Left ventricle myocardium inferior (tissue), 1 donor: ENCODE measurements around the gene LTBP1. TPM values are rescaled to one million over a fixed set of nuclear protein-coding genes. Genes with fewer than 3 reads are reported as not detected.

Experiments used
- DNase-seq: peaks from one replicate; pipeline ENCODE4 v3.0.0-alpha.2; 2020
- H3K27ac ChIP-seq: fragments of 200-600 bp; replicated peaks from 2 replicates; pipeline ENCODE4 v1.8.0; 2021
- H3K27me3 ChIP-seq: fragments of 200-600 bp; 2 replicates; pipeline ENCODE4 v1.8.0; 2021; ENCODE audit warnings: low read depth
- H3K36me3 ChIP-seq: fragments of 200-600 bp; 2 replicates; pipeline ENCODE4 v1.8.0; 2021
- H3K4me1 ChIP-seq: fragments of 200-600 bp; 2 replicates; pipeline ENCODE4 v1.8.0; 2021
- H3K4me3 ChIP-seq: fragments of 200-600 bp; 2 replicates; pipeline ENCODE4 v1.8.0; 2021; ENCODE audit warnings: mild to moderate bottlenecking, moderate library complexity
- H3K9me3 ChIP-seq: fragments of 200-600 bp; replicated peaks from 2 replicates; pipeline ENCODE4 v1.8.0; 2021
- CTCF ChIP-seq: fragments of 200-600 bp; IDR thresholded peaks from 2 replicates; pipeline ENCODE4 v1.8.0; 2021; ENCODE audit warnings: antibody characterized with exemption, mild to moderate bottlenecking, borderline replicate concordance
- intact Hi-C: fragments of 100-400 bp; cut with micrococcal nuclease; formaldehyde crosslinking; loops from one replicate; pipeline ENCODE4 v1.11.0; 2022
- total RNA-seq: library from RNA; stranded (reverse); fragmentation: NEBNext Ultra II Directional; extraction: Animal tissue kit (Norgen Biotek cat#: 25700); gene quantifications from one replicate; pipeline ENCODE4 v1.2.1, GENCODE V29; 2021
- donor health status: DM: no; HTN: yes; CAD: no; lungs with severe emphysema.

LTBP1 gene
- total RNA-seq, 1 donor from 2014 or later = 88.9 TPM

DNA sequence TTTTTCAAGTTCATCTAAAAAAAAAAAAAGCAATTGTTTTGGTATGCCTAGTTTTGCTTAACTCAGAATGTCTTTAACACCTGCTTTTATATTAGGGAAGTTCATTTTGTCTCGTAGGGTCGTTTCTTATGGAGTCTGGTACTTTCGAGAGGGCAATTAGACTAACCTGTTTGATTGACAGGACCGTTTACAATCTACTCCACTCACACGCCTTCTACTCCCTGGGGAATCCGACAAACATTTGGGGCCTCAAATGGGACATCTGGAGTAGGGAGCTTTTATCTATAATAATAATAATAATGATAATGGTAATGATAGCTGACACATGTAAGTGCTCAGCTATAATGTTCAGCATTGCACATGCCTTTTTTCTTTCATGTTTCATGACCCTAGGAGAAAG lies 268.1 kb downstream of the LTBP1 start:
- intact Hi-C loops = no loop called here
- no peak for DNase-seq
- TF ChIP-seq CTCF = no peak

DNA sequence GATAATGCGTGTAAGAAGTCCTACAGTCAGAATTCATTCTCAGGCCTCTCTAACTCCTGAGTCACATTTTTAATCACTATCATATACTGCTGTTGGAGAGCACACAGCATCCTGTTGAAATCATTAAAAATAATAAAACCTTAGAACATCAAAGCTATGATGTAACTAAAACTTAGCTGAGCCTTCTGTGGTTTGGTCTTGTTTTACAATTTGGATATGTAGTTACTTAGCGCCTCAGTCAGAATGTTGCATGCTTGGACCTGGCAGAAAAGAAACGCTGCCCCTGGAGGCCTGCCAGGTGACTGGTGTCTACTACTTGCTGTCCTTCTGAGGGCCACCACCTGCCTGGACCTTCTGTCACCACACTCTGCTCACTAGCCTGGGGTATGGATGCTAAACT lies 268.5 kb downstream of the LTBP1 start:
- Histone ChIP-seq H3K36me3 (no peaks in the 10 kb centered on the region), H3K4me1 (peaks cover 75% of the 10 kb centered on the region), H3K9me3 (no peaks in the 10 kb centered on the region), H3K27ac (peak overlapping the region; percentile 61), H3K4me3 (no peak overlapping the region), H3K27me3 (no peaks in the 10 kb centered on the region)
- intact Hi-C loops = no loop called here
- TF ChIP-seq CTCF = no peak
- peak; percentile 52 for DNase-seq

More for the DNA sequence above, 268.1 kb downstream of the LTBP1 start:
- Histone ChIP-seq H3K4me1 (peaks cover 75% of the 10 kb centered on the region), H3K27me3 (no peaks in the 10 kb centered on the region), H3K36me3 (no peaks in the 10 kb centered on the region), H3K9me3 (no peaks in the 10 kb centered on the region), H3K27ac (peak overlapping the region; percentile 61), H3K4me3 (no peak overlapping the region)

DNA sequence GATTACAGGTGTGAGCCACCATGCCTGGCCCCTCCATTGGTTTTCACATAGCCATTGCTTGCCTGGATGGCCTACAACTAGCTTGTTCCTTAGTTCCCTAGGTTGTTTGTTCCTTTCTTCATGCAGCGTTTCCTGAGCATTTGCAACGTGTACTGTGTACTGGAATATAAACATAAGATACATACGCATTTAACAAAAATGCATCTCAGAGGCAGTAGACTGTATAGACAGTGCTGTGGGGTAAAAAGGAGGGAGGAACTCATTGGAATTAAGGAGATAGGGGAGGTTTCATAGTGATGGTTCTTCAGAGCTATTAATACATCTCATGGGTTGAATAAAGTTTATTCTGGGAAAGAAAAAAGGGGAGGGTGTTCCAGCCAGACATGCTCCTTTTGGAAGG lies 269.2 kb downstream of the LTBP1 start:
- TF ChIP-seq CTCF = no peak
- Histone ChIP-seq H3K27ac (peak overlapping the region; percentile 66), H3K4me3 (no peak overlapping the region), H3K9me3 (no peaks in the 10 kb centered on the region), H3K27me3 (no peaks in the 10 kb centered on the region), H3K4me1 (peaks cover 77% of the 10 kb centered on the region), H3K36me3 (no peaks in the 10 kb centered on the region)
- DNase-seq = no peak
- intact Hi-C loops = no loop called here

DNA sequence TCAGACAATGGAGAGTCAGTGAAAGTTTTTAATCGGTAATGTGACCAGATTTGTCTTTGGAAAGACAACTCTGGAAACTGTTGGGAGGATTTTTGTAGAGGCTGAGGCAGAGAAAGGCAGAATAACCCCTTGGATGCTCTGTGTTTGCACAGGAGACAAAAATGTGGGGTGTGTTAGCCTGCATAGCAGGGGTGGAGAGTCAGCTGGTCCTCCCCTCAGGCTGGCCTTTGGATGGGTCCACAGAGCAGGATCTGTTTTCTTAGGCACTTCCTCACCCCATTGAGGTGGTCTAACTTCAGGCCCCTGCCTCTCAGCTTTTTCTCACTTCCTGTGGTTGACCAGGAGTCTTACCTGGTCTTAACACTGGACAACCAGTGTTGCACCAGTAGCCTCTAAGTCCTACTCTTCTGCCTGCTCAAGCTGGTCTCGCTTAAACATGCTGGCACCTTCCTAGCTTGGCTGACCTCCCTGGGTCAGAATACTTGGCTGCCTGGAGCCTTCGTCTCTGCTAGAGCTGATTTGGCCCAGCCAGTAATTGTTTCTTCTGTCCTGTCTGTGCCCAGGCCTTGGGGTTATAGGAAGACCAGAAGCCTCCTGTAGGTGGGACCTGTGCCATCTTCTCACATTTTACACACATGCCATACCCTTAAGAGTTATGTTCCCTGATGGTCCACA lies 269.9 kb downstream of the LTBP1 start:
- TF ChIP-seq CTCF = no peak
- Histone ChIP-seq H3K27ac (peak overlapping the region; percentile 66), H3K9me3 (no peaks in the 10 kb centered on the region), H3K4me3 (no peak overlapping the region), H3K27me3 (no peaks in the 10 kb centered on the region), H3K4me1 (peaks cover 72% of the 10 kb centered on the region), H3K36me3 (peaks cover under 1% of the 10 kb centered on the region)
- DNase-seq = peak; percentile 69
- intact Hi-C loops = no loop called here

- peaks cover 8% of the 10 kb centered on the region for H3K36me3 ChIP-seq
- intact Hi-C loops = no loop called here
- no peak overlapping the region for H3K4me3 ChIP-seq
- peaks cover 65% of the 10 kb centered on the region for H3K4me1 ChIP-seq
- no peaks in the 10 kb centered on the region for H3K27me3 ChIP-seq
- no peak for TF ChIP-seq CTCF
- no peak for DNase-seq
- H3K9me3 ChIP-seq = no peaks in the 10 kb centered on the region
- peak overlapping the region; percentile 66 for H3K27ac ChIP-seq
These were observed 270.7 kb downstream of the LTBP1 start for GRCh38 chr2:33217406-33217805.
